GM13976 (cell line): ENCODE measurements around the gene DLX4.

Experiments used
- DNase-seq: peaks from one replicate; pipeline ENCODE4 v3.0.0; 2012; ENCODE audit warnings: low spot score
- CTCF ChIP-seq: IDR thresholded peaks from 2 replicates; pipeline ENCODE4 v1.5.1; 2012; ENCODE audit warnings: borderline replicate concordance, mild to moderate bottlenecking; ENCODE audit not compliant: insufficient read depth; ENCODE audit errors: extremely low read depth, missing control alignments, control extremely low read depth
- in situ Hi-C: fragments of 300-500 bp; cut with MboI; formaldehyde crosslinking; loops from one replicate; pipeline ENCODE4 v1.12.0; 2022; ENCODE audit warnings: low sequenced_read_pairs, mixed read lengths, inconsistent platforms; ENCODE audit not compliant: unreplicated experiment

Gene DLX4

DNA sequence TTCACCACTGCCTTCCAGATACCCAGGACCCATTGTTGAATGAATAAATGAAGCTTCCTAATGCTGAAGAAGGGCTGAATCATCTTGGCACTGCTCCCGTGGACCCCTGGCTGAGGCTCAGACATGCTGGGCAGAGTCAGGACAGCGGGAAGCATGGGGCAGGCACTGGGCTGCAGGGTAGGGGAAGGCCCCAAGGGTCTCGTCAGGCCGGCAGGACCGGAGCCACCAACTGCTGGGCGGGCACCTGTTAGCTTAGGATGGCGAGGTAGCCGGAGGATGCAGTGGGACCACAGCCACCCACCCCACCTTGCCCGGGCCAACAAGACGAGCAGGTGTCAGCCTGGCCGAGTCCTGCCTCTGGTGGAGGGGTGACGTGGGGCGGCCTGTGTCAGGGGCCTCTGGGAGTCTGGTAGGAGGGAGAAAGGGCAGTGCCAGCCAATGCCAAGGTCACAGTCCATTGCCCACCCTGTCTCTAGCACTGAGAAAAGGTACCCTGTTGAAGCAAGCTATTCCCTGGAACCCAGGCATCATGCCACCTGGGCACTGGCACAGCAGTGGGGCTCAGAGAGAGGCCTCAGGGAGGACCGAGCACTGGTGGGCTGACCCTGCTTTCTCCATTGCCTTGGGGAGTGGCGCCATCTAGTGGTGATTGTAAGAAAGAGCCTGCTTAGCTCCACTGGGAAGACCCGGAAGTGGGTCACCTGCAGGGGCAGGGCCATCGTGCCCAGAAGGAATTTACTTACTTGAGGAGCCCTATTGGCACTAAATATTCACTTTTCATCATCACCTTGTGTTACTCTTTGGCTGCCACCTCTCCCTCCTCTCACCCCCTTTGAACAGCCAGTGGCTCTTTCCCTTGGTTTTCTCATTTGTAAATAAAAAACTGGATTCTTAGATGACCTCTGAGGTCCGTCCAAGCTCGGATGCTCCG, 29.0 kb downstream of the DLX4 start:
- in situ Hi-C loops, result no loop called here
- peak; percentile 84 for TF ChIP-seq CTCF
- DNase-seq, result peak; percentile 89

GRCh38 chr17:49998836-49999511, 30.0 kb downstream of the DLX4 start:
- no peak for TF ChIP-seq CTCF
- in situ Hi-C loops, result no loop called here
- DNase-seq, result peak; percentile 9

GRCh38 chr17:50003911-50004310, 34.9 kb downstream of the DLX4 start:
- TF ChIP-seq CTCF, result no peak
- in situ Hi-C loops, result loop anchor here (10.0 kb wide), 2 partner anchors 139 to 439 kb away; no protein-coding TSS in a partner anchor

DNA sequence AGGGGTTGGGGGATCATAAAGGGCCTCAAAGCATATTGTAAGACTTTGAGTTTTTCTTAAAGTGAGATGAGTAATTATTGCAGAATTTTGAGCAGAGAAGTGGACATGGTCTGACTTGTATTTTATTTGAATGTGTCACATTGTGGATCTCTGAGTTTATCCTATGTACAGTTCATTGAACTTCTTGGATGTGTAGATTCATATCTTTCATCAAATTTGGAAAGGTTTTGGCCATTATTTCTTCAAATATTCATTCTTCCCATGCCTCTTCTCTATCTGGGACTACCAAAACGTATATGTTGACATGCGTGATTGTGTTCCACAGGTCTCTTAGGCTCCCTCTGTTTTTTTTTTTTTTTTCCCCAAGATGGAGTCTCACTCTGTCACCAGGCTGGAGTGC, 40.3 kb downstream of the DLX4 start:
- TF ChIP-seq CTCF, result no peak
- no peak for DNase-seq
- in situ Hi-C loops, result loop anchor here (10.0 kb wide), 2 partner anchors 144 to 444 kb away; no protein-coding TSS in a partner anchor

More at GRCh38 chr17:50003911-50004310, 34.9 kb downstream of the DLX4 start:
- DNase-seq, result no peak

GRCh38 chr17:50013079-50013478, 44.1 kb downstream of the DLX4 start:
- in situ Hi-C loops, result no loop called here
- TF ChIP-seq CTCF, result no peak
- no peak for DNase-seq

GRCh38 chr17:50014471-50015088, 45.6 kb downstream of the DLX4 start:
- in situ Hi-C loops, result no loop called here
- no peak for DNase-seq
- TF ChIP-seq CTCF, result no peak
